Psoas muscle (tissue), 8 donors: ENCODE results near the gene OBP2A. TPM values are rescaled to one million over a fixed set of nuclear protein-coding genes. Genes with fewer than 3 reads are reported as not detected.
"Not testable (repeated sequence)": the region's sequence is repeated elsewhere in the genome, so short reads cannot be mapped to it uniquely, and the experiment has no call there.

Experiments
- ATAC-seq, 4 donors: fragments of 200-7000 bp; cut with Tn5 transposase; one replicate each; pipeline ENCODE4 v1.9.1; 2020; ENCODE audit warnings: moderate library complexity in 3 of 4, mild to moderate bottlenecking in 2 of 4
- DNase-seq, 2 donors: peaks; one replicate each; pipeline ENCODE4 v3.0.0-alpha.2; 2020
- H3K27ac ChIP-seq: fragments of 200-600 bp; one replicate; pipeline ENCODE4 v1.8.0; 2022
- H3K27me3 ChIP-seq, 3 donors: fragments of 200-600 bp in 1 of 3; one replicate each; pipeline versions ENCODE4 v1.6.1 to v1.8.0; 2013 to 2022; ENCODE audit warnings: low read length in 2 of 3, mild to moderate bottlenecking in 2 of 3, moderate library complexity in 1 of 3; ENCODE audit not compliant: insufficient read depth in 3 of 3
- H3K36me3 ChIP-seq, 2 donors: fragments of 200-600 bp in 1 of 2; one replicate each; pipeline versions ENCODE4 v1.6.1 to v1.8.0; 2013 to 2022; ENCODE audit warnings: low read depth in 1 of 2, mild to moderate bottlenecking in 1 of 2, moderate library complexity in 1 of 2; ENCODE audit not compliant: insufficient read depth in 1 of 2
- H3K4me1 ChIP-seq: fragments of 200-600 bp; one replicate; pipeline ENCODE4 v1.8.0; 2022
- H3K4me3 ChIP-seq: fragments of 200-600 bp; one replicate; pipeline ENCODE4 v1.8.0; 2022; ENCODE audit warnings: mild to moderate bottlenecking
- H3K9me3 ChIP-seq: fragments of 200-600 bp; one replicate; pipeline ENCODE4 v1.8.0; 2022
- CTCF ChIP-seq: fragments of 200-600 bp; IDR thresholded peaks from one replicate; pipeline ENCODE4 v1.8.0; 2022; ENCODE audit warnings: antibody characterized with exemption
- WGBS, 3 donors: extraction: QIAGEN DNeasy Blood & Tissue Kit; methylation state at CpG; one replicate each; pipeline versions ENCODE4 v1.1.6 to v1.1.7; 2013; 5-methylcytosine and 5-hydroxymethylcytosine counted together
- intact Hi-C, 2 donors: fragments of 100-400 bp; cut with DNase I; formaldehyde crosslinking; loops; one replicate each; pipeline versions ENCODE4 v1.11.0 to v1.14.2; 2022
- polyA plus RNA-seq, 3 donors: library from polyadenylated mRNA; stranded (reverse); fragments of 200-250 nt; gene quantifications; one replicate each; pipeline ENCODE4 v1.2.3, GENCODE V29; 2013
- total RNA-seq, 4 donors: library from RNA; stranded (reverse); fragmentation: NEBNext Ultra II Directional in 2 of 4; extraction: Animal tissue kit (Norgen Biotek cat#: 25700) in 2 of 4; gene quantifications; one replicate each; pipeline versions ENCODE4 v1.2.1 to v1.2.4, GENCODE V29; 2021 to 2023
- donor health status: healthy with polysubstance abuse.
- donor health status: DM: no; HTN: no; CAD: no; lungs with moderate emphysema.
- donor health status: Bipolar disorder and iron deficiency.
- donor health status: healthy.
- donor health status: DM: yes; HTN: yes; CAD: no.
- donor health status: DM: no; HTN: no; CAD: no.
- donor health status: DM: no; HTN: no; CAD: no.
- donor health status: DM: yes; HTN: yes; CAD: no.

Gene OBP2A
- total and polyA plus RNA-seq, 7 donors = not detected

GRCh38 chr9:135533674-135534073, 12.3 kb upstream of the OBP2A start:
- no peaks in the 10 kb centered on the region for H3K36me3 ChIP-seq
- no peak overlapping the region for H3K27ac ChIP-seq
- no peak for TF ChIP-seq CTCF
- H3K4me3 ChIP-seq = no peak overlapping the region
- ATAC-seq (no peak), DNase-seq (no peak)
- H3K27me3 ChIP-seq = peaks cover 0 to 47% (median 2%) of the 10 kb centered on the region in 3 donors
- no peaks in the 10 kb centered on the region for H3K9me3 ChIP-seq
- 83 to 87% (median 86%) methylated on average over 12 of the region's 12 CpGs for WGBS, 3 donors
- intact Hi-C loops = no loop called here
- H3K4me1 ChIP-seq = no peaks in the 10 kb centered on the region

- H3K9me3 ChIP-seq, H3K4me1 ChIP-seq, ATAC-seq, DNase-seq, H3K4me3 ChIP-seq, intact Hi-C loops, H3K27ac ChIP-seq, H3K36me3 ChIP-seq: not testable (repeated sequence)
- peaks cover 0 to 45% (median 2%) of the 10 kb centered on the region in 3 donors for H3K27me3 ChIP-seq
- whole genome bisulfite sequencing, 3 donors = 20 to 25% (median 23%) methylated on average over 9 to 10 of the region's 10 CpGs
Measured at GRCh38 chr9:135534192-135534711, 11.7 kb upstream of the OBP2A start.

- intact Hi-C loops, DNase-seq, H3K4me3 ChIP-seq, H3K4me1 ChIP-seq, H3K9me3 ChIP-seq, H3K36me3 ChIP-seq, ATAC-seq, H3K27ac ChIP-seq: not testable (repeated sequence)
- WGBS, 3 donors = 49 to 61% (median 60%) methylated on average over 4 of the region's 4 CpGs
- H3K27me3 ChIP-seq = peaks cover 0 to 39% (median 2%) of the 10 kb centered on the region in 3 donors
Measured at GRCh38 chr9:135534826-135535225, 11.1 kb upstream of the OBP2A start.

- 76 to 83% (median 82%) methylated on average over 12 to 13 of the region's 13 CpGs for WGBS, 3 donors
- H3K9me3 ChIP-seq, H3K36me3 ChIP-seq, DNase-seq, intact Hi-C loops, H3K4me3 ChIP-seq, H3K27ac ChIP-seq, H3K4me1 ChIP-seq, ATAC-seq: not testable (repeated sequence)
- peaks cover 0 to 34% (median 0%) of the 10 kb centered on the region in 3 donors for H3K27me3 ChIP-seq
Measured at GRCh38 chr9:135535631-135536030, 10.3 kb upstream of the OBP2A start.

- 74 to 79% (median 75%) methylated on average over 8 of the region's 8 CpGs for WGBS, 3 donors
- Histone ChIP-seq H3K27me3 (peaks cover 0 to 28% (median 0%) of the 10 kb centered on the region in 3 donors), H3K9me3 (no peaks in the 10 kb centered on the region), H3K27ac (no peak overlapping the region), H3K4me3 (no peak overlapping the region), H3K36me3 (no peaks in the 10 kb centered on the region), H3K4me1 (no peaks in the 10 kb centered on the region)
- DNase-seq (no peak), ATAC-seq (no peak)
- no peak for TF ChIP-seq CTCF
- intact Hi-C loops = no loop called here
Measured at GRCh38 chr9:135536216-135536615, 9.7 kb upstream of the OBP2A start.

GRCh38 chr9:135543262-135543894, 2.5 kb upstream of the OBP2A start:
- H3K27ac ChIP-seq, intact Hi-C loops, H3K4me1 ChIP-seq, H3K36me3 ChIP-seq, ATAC-seq, H3K4me3 ChIP-seq, DNase-seq, H3K9me3 ChIP-seq: not testable (repeated sequence)
- H3K27me3 ChIP-seq = peaks cover 0 to 17% (median 2%) of the 10 kb centered on the region in 3 donors
- 58 to 73% (median 58%) methylated on average over 8 of the region's 8 CpGs for WGBS, 3 donors
